BLaER1 treated with 17β-estradiol and CSF1 and Interleukin-3, amounts not matched to agents 10 nM and 100 nM (cell line): ENCODE measurements around the gene IRF7.

ENCODE experiments used
- H3K27ac ChIP-seq, 11 experiments: shearing (Covaris generic); formaldehyde crosslinking; 2 replicates each; pipeline ENCODE4 v1.8.1; 2022
- H3K27me3 ChIP-seq, 11 experiments: shearing (Covaris generic); formaldehyde crosslinking; 2 replicates each; pipeline ENCODE4 v1.8.1; 2022
- H3K36me3 ChIP-seq, 11 experiments: shearing (Covaris generic); formaldehyde crosslinking; 2 replicates each; pipeline ENCODE4 v1.8.1; 2022
- H3K4me1 ChIP-seq, 10 experiments: shearing (Covaris generic); formaldehyde crosslinking; 2 replicates each; pipeline ENCODE4 v1.8.1; 2022
- H3K4me2 ChIP-seq, 11 experiments: shearing (Covaris generic); formaldehyde crosslinking; 2 replicates each; pipeline ENCODE4 v1.8.1; 2022
- H3K4me3 ChIP-seq, 10 experiments: shearing (Covaris generic); formaldehyde crosslinking; 2 replicates each; pipeline ENCODE4 v1.8.1; 2022
- H3K9ac ChIP-seq, 11 experiments: shearing (Covaris generic); formaldehyde crosslinking; 2 replicates each; pipeline ENCODE4 v1.8.1; 2022
- H3K9me3 ChIP-seq, 11 experiments: shearing (Covaris generic); formaldehyde crosslinking; replicated peaks in 1 of 11; 2 replicates each; pipeline ENCODE4 v1.8.1; 2022
- H4K20me1 ChIP-seq, 11 experiments: shearing (Covaris generic); formaldehyde crosslinking; 2 replicates each; pipeline ENCODE4 v1.8.1; 2022
- Cebpa-rat ChIP-seq, 11 experiments: shearing (Covaris generic); IDR thresholded peaks; 2 replicates each; pipeline ENCODE4 v1.8.1; 2022

IRF7 gene

GRCh38 chr11:605286-606129 is 10.2 kb downstream of the IRF7 start:
- no peaks in the 10 kb centered on the region for H3K9me3 ChIP-seq
- peaks cover 31 to 100% (median 93%) of the 10 kb centered on the region in 11 experiments; a peak in 21 of 22 replicates for H4K20me1 ChIP-seq
- no peak overlapping the region for H3K27ac ChIP-seq
- H3K4me3 ChIP-seq, result no peak overlapping the region
- peaks cover 7 to 15% (median 11%) of the 10 kb centered on the region in 10 experiments; a peak in 15 of 20 replicates for H3K4me1 ChIP-seq
- H3K36me3 ChIP-seq, result peaks cover 98 to 100% (median 99%) of the 10 kb centered on the region in 11 experiments
- H3K27me3 ChIP-seq, result no peaks in the 10 kb centered on the region
- H3K4me2 ChIP-seq, result no peak overlapping the region
- no peak for TF ChIP-seq Cebpa-rat (IDR thresholded peaks at IDR 0.05)
- H3K9ac ChIP-seq, result no peak overlapping the region

- Histone ChIP-seq H3K9ac (no peak overlapping the region), H3K4me1 (peaks cover 1 to 7% (median 3%) of the 10 kb centered on the region in 10 experiments; a peak in 14 of 20 replicates), H3K9me3 (no peaks in the 10 kb centered on the region), H3K4me2 (no peak overlapping the region), H3K27ac (no peak overlapping the region), H3K27me3 (no peaks in the 10 kb centered on the region), H3K4me3 (no peak overlapping the region), H4K20me1 (peaks cover 31 to 100% (median 91%) of the 10 kb centered on the region in 11 experiments; a peak in 21 of 22 replicates), H3K36me3 (peaks cover 98 to 100% (median 99%) of the 10 kb centered on the region in 11 experiments)
- no peak for TF ChIP-seq Cebpa-rat (IDR thresholded peaks at IDR 0.05)
Observed at GRCh38 chr11:603154-603553, 12.6 kb downstream of the IRF7 start.

GRCh38 chr11:601573-602245 is 14.0 kb downstream of the IRF7 start:
- Histone ChIP-seq H3K4me3 (no peak overlapping the region), H3K27me3 (no peaks in the 10 kb centered on the region), H3K36me3 (peaks cover 96 to 100% (median 98%) of the 10 kb centered on the region in 11 experiments), H3K9me3 (no peaks in the 10 kb centered on the region), H3K9ac (0 out of 22 replicates have a peak overlapping the region, but pooled peaks of 2 of the 11 experiments have one; percentile 7 to 13), H3K4me1 (no peaks in the 10 kb centered on the region), H4K20me1 (peaks cover 37 to 99% (median 89%) of the 10 kb centered on the region in 11 experiments; a peak in 21 of 22 replicates), H3K27ac (no peak overlapping the region), H3K4me2 (no peak overlapping the region)
- no peak for TF ChIP-seq Cebpa-rat (IDR thresholded peaks at IDR 0.05)

- Histone ChIP-seq H3K9me3 (no peaks in the 10 kb centered on the region), H3K4me3 (no peak overlapping the region), H3K27ac (no peak overlapping the region), H3K9ac (no peak overlapping the region), H3K36me3 (peaks cover 96 to 100% (median 98%) of the 10 kb centered on the region in 11 experiments), H4K20me1 (peaks cover 60 to 99% (median 93%) of the 10 kb centered on the region in 11 experiments; a peak in 21 of 22 replicates), H3K4me1 (no peaks in the 10 kb centered on the region), H3K4me2 (no peak overlapping the region), H3K27me3 (no peaks in the 10 kb centered on the region)
- no peak for TF ChIP-seq Cebpa-rat (IDR thresholded peaks at IDR 0.05)
Observed at GRCh38 chr11:598005-598680, 17.6 kb downstream of the IRF7 start.

- Histone ChIP-seq H3K9ac (no peak overlapping the region), H3K36me3 (peaks cover 96 to 100% (median 98%) of the 10 kb centered on the region in 11 experiments), H4K20me1 (peaks cover 60 to 99% (median 93%) of the 10 kb centered on the region in 11 experiments; a peak in 21 of 22 replicates), H3K27me3 (no peaks in the 10 kb centered on the region), H3K4me3 (no peak overlapping the region), H3K4me2 (no peak overlapping the region), H3K27ac (no peak overlapping the region), H3K4me1 (no peaks in the 10 kb centered on the region), H3K9me3 (no peaks in the 10 kb centered on the region)
- TF ChIP-seq Cebpa-rat (IDR thresholded peaks at IDR 0.05), result no peak
Observed at GRCh38 chr11:597166-597725, 18.5 kb downstream of the IRF7 start.

- no peak for TF ChIP-seq Cebpa-rat (IDR thresholded peaks at IDR 0.05)
- peaks cover 95 to 100% (median 97%) of the 10 kb centered on the region in 11 experiments for H3K36me3 ChIP-seq
Observed at GRCh38 chr11:596374-596773, 19.4 kb downstream of the IRF7 start.

GRCh38 chr11:595400-595799 is 20.4 kb downstream of the IRF7 start:
- Histone ChIP-seq H3K9ac (peak overlapping the region in 4 of 11 experiments; percentile 9 to 40 (median 20); a peak in 1 of 22 replicates), H3K4me3 (no peak overlapping the region), H3K27ac (no peak overlapping the region), H3K4me2 (no peak overlapping the region), H3K27me3 (no peaks in the 10 kb centered on the region), H3K9me3 (no peaks in the 10 kb centered on the region), H4K20me1 (peaks cover 66 to 100% (median 94%) of the 10 kb centered on the region in 11 experiments; a peak in 21 of 22 replicates), H3K4me1 (no peaks in the 10 kb centered on the region), H3K36me3 (peaks cover 96 to 100% (median 97%) of the 10 kb centered on the region in 11 experiments)
- TF ChIP-seq Cebpa-rat (IDR thresholded peaks at IDR 0.05), result no peak

More at GRCh38 chr11:596374-596773, 19.4 kb downstream of the IRF7 start:
- Histone ChIP-seq H3K4me1 (no peaks in the 10 kb centered on the region), H4K20me1 (peaks cover 56 to 99% (median 90%) of the 10 kb centered on the region in 11 experiments; a peak in 21 of 22 replicates), H3K27ac (0 out of 22 replicates have a peak overlapping the region, but pooled peaks of 1 of the 11 experiments have one; percentile 6), H3K27me3 (no peaks in the 10 kb centered on the region), H3K4me2 (no peak overlapping the region), H3K4me3 (no peak overlapping the region), H3K9ac (no peak overlapping the region; a peak in 1 of 22 replicates), H3K9me3 (no peaks in the 10 kb centered on the region)

GRCh38 chr11:593347-593746 is 22.4 kb downstream of the IRF7 start:
- no peaks in the 10 kb centered on the region for H3K9me3 ChIP-seq
- no peak for TF ChIP-seq Cebpa-rat (IDR thresholded peaks at IDR 0.05)
- H3K4me1 ChIP-seq, result peaks cover 0 to 7% (median 0%) of the 10 kb centered on the region in 10 experiments; a peak in 7 of 20 replicates
- no peak overlapping the region for H3K4me2 ChIP-seq
- H3K27me3 ChIP-seq, result no peaks in the 10 kb centered on the region
- no peak overlapping the region for H3K9ac ChIP-seq
- H3K4me3 ChIP-seq, result no peak overlapping the region
- peaks cover 72 to 100% (median 94%) of the 10 kb centered on the region in 11 experiments for H4K20me1 ChIP-seq
- peaks cover 96 to 100% (median 97%) of the 10 kb centered on the region in 11 experiments for H3K36me3 ChIP-seq
- no peak overlapping the region for H3K27ac ChIP-seq
